ENCODE results near the gene CCDC124. TPM values are rescaled to one million over a fixed set of nuclear protein-coding genes. Genes with fewer than 3 reads are reported as not detected.
"Not testable (repeated sequence)": the region's sequence is repeated elsewhere in the genome, so short reads cannot be mapped to it uniquely, and the experiment has no call there.

Gene CCDC124
- total RNA-seq (2014; rRNA removed; shearing (Covaris generic)) = 50.8 and 70.0 TPM in 2 replicates
- polyA plus RNA-seq (2015; cell fraction: cytosol; rRNA removed) = 141 and 168 TPM in 2 replicates
- polyA plus RNA-seq (2015; cell fraction: nucleus; rRNA removed) = 70.4 and 77.5 TPM in 2 replicates

- peak; percentile 89 for DNase-seq (ENCODE audit: low read depth)
These were observed at the start of gene CCDC124 for GRCh38 chr19:17932485-17933338. Gene CCDC124, plus strand, starts transcription at chr19:17933015. Its CDS starts 3,406 bp downstream, at chr19:17936421.

GRCh38 chr19:17883627-17884410 is 49.0 kb upstream of the CCDC124 start:
- DNase-seq (ENCODE audit: low read depth) = no peak

GRCh38 chr19:17886515-17886914 is 46.3 kb upstream of the CCDC124 start:
- no peak for DNase-seq (ENCODE audit: low read depth)

- DNase-seq (ENCODE audit: low read depth) = not testable (repeated sequence)
These were observed 45.6 kb upstream of the CCDC124 start for GRCh38 chr19:17887221-17887620.

- no peak for DNase-seq (ENCODE audit: low read depth)
These were observed 44.6 kb upstream of the CCDC124 start for GRCh38 chr19:17888260-17888659.

DNA sequence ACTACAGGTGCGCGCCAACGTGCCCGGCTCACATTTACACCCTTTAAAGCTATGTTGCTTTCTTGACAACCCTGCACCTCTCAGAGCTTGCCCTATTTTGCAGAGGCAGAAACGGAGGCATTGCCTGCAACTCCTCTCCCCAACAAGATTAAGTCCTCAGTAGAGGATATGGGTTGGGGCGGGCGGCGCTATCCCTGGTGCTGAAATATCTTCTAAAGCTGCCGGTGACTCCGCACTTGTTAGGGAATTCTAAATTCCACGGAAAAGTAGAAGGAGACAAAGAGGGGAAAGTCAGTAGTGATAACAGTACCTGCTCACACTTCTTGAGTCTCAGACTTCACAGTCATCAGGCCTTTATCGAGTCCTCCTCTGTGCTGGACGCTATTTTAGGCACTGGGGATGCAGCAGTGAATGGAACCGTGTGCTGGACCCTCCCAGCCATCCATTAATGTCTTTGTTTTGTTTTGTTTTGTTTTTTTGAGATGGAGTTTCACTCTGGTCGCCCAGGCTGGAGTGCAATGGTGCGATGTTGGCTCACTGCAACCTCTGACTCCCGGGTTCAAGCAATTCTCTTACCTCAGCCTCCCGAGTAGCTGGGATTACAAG is 43.1 kb upstream of the CCDC124 start:
- peak; percentile 24 for DNase-seq (ENCODE audit: low read depth)

DNA sequence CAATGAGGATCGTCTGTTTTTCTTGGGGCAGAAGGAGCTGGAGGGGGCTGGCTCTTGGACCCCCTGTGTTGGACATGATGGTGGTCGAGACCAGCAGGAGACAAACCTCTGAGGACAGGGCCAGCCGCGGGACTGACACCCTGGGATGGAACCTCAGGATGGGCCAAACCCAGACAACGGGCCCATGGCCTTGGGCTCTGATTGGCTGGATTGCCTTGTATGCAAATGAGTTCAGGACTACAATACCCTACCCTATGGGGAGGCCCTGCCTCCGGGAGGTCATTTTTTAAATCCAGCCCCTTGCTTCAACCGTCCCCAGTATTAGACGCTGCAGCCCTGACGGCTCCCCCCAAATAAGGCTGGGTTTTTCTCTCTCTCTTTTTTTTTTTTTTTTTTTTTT is 39.0 kb upstream of the CCDC124 start:
- no peak for DNase-seq (ENCODE audit: low read depth)

- peak; percentile 28 for DNase-seq (ENCODE audit: low read depth)
These were observed 30.1 kb upstream of the CCDC124 start for GRCh38 chr19:17902701-17903100.

DNA sequence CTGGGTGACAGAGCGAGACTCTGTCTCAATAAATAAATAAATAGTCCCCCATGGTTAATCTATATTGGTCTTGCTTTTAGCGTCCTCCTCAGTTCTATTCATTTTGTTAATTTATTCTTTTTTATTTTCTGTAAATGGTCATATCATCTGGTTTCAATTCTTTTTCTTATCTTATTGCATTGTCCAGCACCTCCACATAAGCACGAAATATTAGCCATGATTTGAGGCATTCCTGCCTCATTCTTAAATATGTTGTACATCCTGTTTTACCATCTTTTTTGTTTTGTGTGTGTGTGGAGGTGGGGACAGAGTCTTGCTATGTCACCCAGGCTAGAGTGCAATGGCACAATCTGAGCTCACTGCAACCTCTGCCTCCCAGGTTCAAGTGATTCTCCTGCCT is 24.6 kb upstream of the CCDC124 start:
- no peak for DNase-seq (ENCODE audit: low read depth)

GRCh38 chr19:17909003-17909732 is 23.6 kb upstream of the CCDC124 start:
- no peak for DNase-seq (ENCODE audit: low read depth)

DNA sequence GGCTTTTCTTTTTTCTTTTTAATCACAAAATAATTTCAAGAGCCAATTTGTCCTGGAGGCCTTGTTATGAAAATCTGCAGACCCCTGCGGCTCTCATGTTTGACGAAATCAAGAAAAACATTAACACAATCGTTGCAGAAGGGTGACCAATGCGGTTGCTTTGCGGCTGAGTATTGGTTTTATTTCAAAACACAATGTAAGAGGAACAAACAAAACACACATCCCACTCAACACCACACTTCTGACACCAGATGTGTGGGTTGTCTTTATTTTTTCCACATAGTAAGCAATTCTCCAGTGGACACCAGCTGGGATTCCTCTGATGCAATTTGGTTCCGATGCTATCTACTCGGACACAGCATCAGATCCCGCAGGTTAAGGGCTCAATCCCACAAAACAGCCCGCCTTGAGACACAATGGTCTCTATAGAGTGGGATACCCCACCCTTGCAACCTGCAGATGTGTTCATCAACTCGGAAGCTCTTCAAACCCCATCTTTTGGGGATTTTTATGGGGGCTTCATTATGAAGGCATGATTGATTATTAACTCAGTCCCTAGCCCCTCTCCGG is 21.9 kb upstream of the CCDC124 start:
- no peak for DNase-seq (ENCODE audit: low read depth)

DNA sequence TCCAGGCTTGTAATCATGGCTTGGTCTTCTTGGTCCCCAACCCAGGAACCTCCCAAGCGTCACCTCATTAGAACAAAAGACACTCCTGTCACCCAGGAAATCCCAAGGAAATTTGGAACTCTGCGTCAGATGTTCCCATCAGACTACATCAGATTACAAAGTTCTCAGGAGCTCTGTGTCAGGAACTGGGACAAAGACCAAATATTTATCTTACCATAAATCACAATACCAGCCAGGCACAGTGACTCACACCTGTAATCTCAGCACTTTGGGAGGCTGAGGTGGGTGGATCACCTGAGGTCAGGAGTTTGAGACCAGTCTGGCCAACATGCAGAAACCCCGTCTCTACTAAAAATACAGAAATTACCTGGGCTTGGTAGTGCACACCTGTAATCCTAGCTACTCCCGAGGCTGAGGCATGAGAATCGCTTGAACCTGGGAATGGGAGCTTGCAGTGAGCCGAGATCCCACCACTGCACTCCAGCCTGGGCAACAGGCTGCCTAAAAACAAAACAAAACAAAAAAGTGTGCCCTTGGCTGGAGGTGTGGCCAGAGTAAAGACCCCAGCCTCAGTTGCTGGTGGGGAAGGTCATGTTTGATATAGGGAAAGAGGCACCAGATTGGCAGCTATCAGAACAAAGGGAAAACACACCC is 16.7 kb upstream of the CCDC124 start:
- no peak for DNase-seq (ENCODE audit: low read depth)

DNA sequence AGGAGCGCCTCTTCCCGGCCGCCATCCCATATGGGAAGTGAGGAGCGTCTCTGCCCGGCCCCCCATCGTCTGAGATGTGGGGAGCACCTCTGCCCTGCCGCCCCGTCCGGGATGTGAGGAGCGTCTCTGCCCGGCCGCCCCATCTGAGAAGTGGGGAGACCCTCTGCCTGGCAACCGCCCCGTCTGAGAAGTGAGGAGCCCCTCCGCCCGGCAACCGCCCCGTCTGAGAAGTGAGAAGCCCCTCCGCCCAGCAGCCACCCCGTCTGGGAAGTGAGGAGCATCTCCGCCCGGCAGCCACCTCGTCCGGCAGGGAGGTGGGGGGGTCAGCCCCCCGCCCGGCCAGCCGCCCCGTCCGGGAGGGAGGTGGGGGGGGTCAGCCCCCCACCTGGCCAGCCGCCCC is 14.7 kb upstream of the CCDC124 start:
- DNase-seq (ENCODE audit: low read depth) = not testable (repeated sequence)

- DNase-seq (ENCODE audit: low read depth) = not testable (repeated sequence)
These were observed 13.7 kb upstream of the CCDC124 start for GRCh38 chr19:17919122-17919521.

GRCh38 chr19:17920527-17920926 is 12.3 kb upstream of the CCDC124 start:
- no peak for DNase-seq (ENCODE audit: low read depth)

GRCh38 chr19:17922138-17922537 is 10.7 kb upstream of the CCDC124 start:
- no peak for DNase-seq (ENCODE audit: low read depth)

- no peak for DNase-seq (ENCODE audit: low read depth)
These were observed 6.8 kb upstream of the CCDC124 start for GRCh38 chr19:17926044-17926443.

- no peak for DNase-seq (ENCODE audit: low read depth)
These were observed 3.8 kb upstream of the CCDC124 start for GRCh38 chr19:17929056-17929455.

GRCh38 chr19:17931532-17932191 is 1.2 kb upstream of the CCDC124 start:
- no peak for DNase-seq (ENCODE audit: low read depth)

Measured in HT1080 (cell line).